IMR-90 (cell line): ENCODE results near the gene KBTBD13. TPM values are rescaled to one million over a fixed set of nuclear protein-coding genes. Genes with fewer than 3 reads are reported as not detected.

Source experiments
- ATAC-seq: fragments of 200-7000 bp; cut with Tn5 transposase; 2 replicates; pipeline ENCODE4 v1.9.1; 2020; ENCODE audit warnings: low read depth, mild to moderate bottlenecking, moderate library complexity
- BruUV-seq: library from RNA; stranded (reverse); fragments of 400-500 nt; replicated peaks from 2 replicates; lab custom pipeline; 2021; lab: Mats Ljungman, UMichigan
- CTCF ChIA-PET: fragments of 300-600 bp; formaldehyde crosslinking; extraction: SDS; loops from one replicate; lab custom pipeline; 2021; ENCODE audit warnings: antibody characterized with exemption; lab: Yijun Ruan, JAX
- POLR2A ChIA-PET: fragments of 300-600 bp; sonication (Branson Sonifier 250); formaldehyde crosslinking; loops from one replicate; lab custom pipeline; 2022; ENCODE audit warnings: antibody characterized with exemption; ENCODE audit not compliant: unreplicated experiment; lab: Charles Lee
- DNase-seq: peaks from one replicate; pipeline ENCODE4 v3.0.0; 2013
- H2AFZ ChIP-seq: replicated peaks from 2 replicates; pipeline ENCODE3; 2013; ENCODE audit warnings: low read length, mild to moderate bottlenecking; ENCODE audit not compliant: poor library complexity
- H2AK5ac ChIP-seq: 2 replicates; pipeline ENCODE4 v1.6.1; 2013; ENCODE audit warnings: low read depth, low read length, inconsistent platforms
- H2AK9ac ChIP-seq: replicated peaks from 2 replicates; pipeline ENCODE3; 2013; ENCODE audit warnings: mild to moderate bottlenecking, low read depth, low read length, moderate library complexity; ENCODE audit not compliant: poor library complexity
- H2BK120ac ChIP-seq: 2 replicates; pipeline ENCODE4 v1.6.1; 2013; ENCODE audit warnings: low read depth, low read length, inconsistent platforms
- H2BK15ac ChIP-seq: 3 replicates; pipeline ENCODE4 v1.6.1; 2013; ENCODE audit warnings: low read depth, low read length, inconsistent platforms
- H2BK20ac ChIP-seq: 2 replicates; pipeline ENCODE4 v1.6.1; 2013; ENCODE audit warnings: low read depth, mild to moderate bottlenecking, inconsistent platforms, low read length, moderate library complexity
- H2BK5ac ChIP-seq: 2 replicates; pipeline ENCODE4 v1.6.1; 2013; ENCODE audit warnings: mild to moderate bottlenecking, low read depth, low read length, inconsistent platforms; ENCODE audit not compliant: poor library complexity, severe bottlenecking
- H3K14ac ChIP-seq: replicated peaks from 2 replicates; pipeline ENCODE4 v1.6.1; 2013; ENCODE audit warnings: low read depth, low read length, inconsistent platforms
- H3K18ac ChIP-seq: 2 replicates; pipeline ENCODE4 v1.6.1; 2013; ENCODE audit warnings: low read depth, low read length, control low read depth
- H3K23ac ChIP-seq: 2 replicates; pipeline ENCODE4 v1.6.1; 2013; ENCODE audit warnings: low read depth, low read length, inconsistent platforms
- H3K27ac ChIP-seq: 2 replicates; pipeline ENCODE4 v1.5.1; 2013; ENCODE audit warnings: mild to moderate bottlenecking, control low read depth, low read length; ENCODE audit not compliant: insufficient read depth
- H3K27me3 ChIP-seq: 2 replicates; pipeline ENCODE4 v1.6.1; 2013; ENCODE audit warnings: low read length; ENCODE audit not compliant: control insufficient read depth, insufficient read depth
- H3K36me3 ChIP-seq: 2 replicates; pipeline ENCODE4 v1.6.1; 2013; ENCODE audit warnings: low read length, mixed read lengths; ENCODE audit not compliant: control insufficient read depth, insufficient read depth
- H3K4ac ChIP-seq: 2 replicates; pipeline ENCODE4 v1.6.1; 2013; ENCODE audit warnings: low read depth, low read length, inconsistent platforms
- H3K4me1 ChIP-seq: 2 replicates; pipeline ENCODE4 v1.6.1; 2013; ENCODE audit warnings: low read length, mixed read lengths; ENCODE audit not compliant: control insufficient read depth, insufficient read depth
- H3K4me2 ChIP-seq: 2 replicates; pipeline ENCODE4 v1.6.1; 2013; ENCODE audit warnings: low read depth, mild to moderate bottlenecking, control low read depth, low read length, moderate library complexity
- H3K4me3 ChIP-seq: 2 replicates; pipeline ENCODE4 v1.5.1; 2013; ENCODE audit warnings: low read depth, mild to moderate bottlenecking, control low read depth, low read length, moderate library complexity; ENCODE audit not compliant: insufficient read depth
- H3K56ac ChIP-seq: 2 replicates; pipeline ENCODE4 v1.6.1; 2013; ENCODE audit warnings: low read length, inconsistent platforms; ENCODE audit not compliant: insufficient read depth; ENCODE audit errors: extremely low read depth
- H3K79me1 ChIP-seq, 2 experiments: 2 replicates each; pipeline ENCODE4 v1.6.1; 2013; ENCODE audit warnings: low read length in 2 of 2, inconsistent platforms in 1 of 2, low read depth in 1 of 2
- H3K9ac ChIP-seq: 2 replicates; pipeline ENCODE4 v1.6.1; 2013; ENCODE audit warnings: low read depth, low read length, control low read depth
- H3K9me1 ChIP-seq: 2 replicates; pipeline ENCODE4 v1.6.1; 2013; ENCODE audit warnings: low read length, inconsistent platforms; ENCODE audit not compliant: insufficient read depth
- H3K9me3 ChIP-seq: 2 replicates; pipeline ENCODE4 v1.6.1; 2013; ENCODE audit warnings: low read length; ENCODE audit not compliant: control insufficient read depth, insufficient read depth
- H4K20me1 ChIP-seq: 2 replicates; pipeline ENCODE4 v1.6.1; 2013; ENCODE audit warnings: low read length, inconsistent platforms; ENCODE audit not compliant: insufficient read depth
- H4K5ac ChIP-seq: 2 replicates; pipeline ENCODE4 v1.6.1; 2013; ENCODE audit warnings: mild to moderate bottlenecking, low read depth, low read length, control low read depth
- H4K8ac ChIP-seq, 2 experiments: 2 replicates each; pipeline ENCODE4 v1.6.1; 2013; ENCODE audit warnings: low read depth in 2 of 2, low read length in 2 of 2, control low read depth in 1 of 2, inconsistent platforms in 1 of 2
- H4K91ac ChIP-seq: 2 replicates; pipeline ENCODE4 v1.6.1; 2013; ENCODE audit warnings: low read depth, low read length, inconsistent platforms; ENCODE audit not compliant: insufficient read depth
- CHD1 ChIP-seq: IDR thresholded peaks from 2 replicates; pipeline ENCODE4 v1.6.1; 2012; ENCODE audit warnings: low read depth, low read length, improper control_type of control experiment
- WGBS, 2 experiments: methylation state at CpG; one replicate each; pipeline versions ENCODE4 v1.1.5 to v1.1.7; 2013; ENCODE audit warnings: missing lambda C conversion rate in 2 of 2; ENCODE audit not compliant: insufficient read length in 1 of 2; ENCODE audit errors: extremely low coverage in 2 of 2; 5-methylcytosine and 5-hydroxymethylcytosine counted together
- dilution Hi-C: fragments of 300-500 bp; cut with HindIII; formaldehyde crosslinking; loops from one replicate; pipeline ENCODE4 v1.14.3; 2018; ENCODE audit warnings: low sequenced_read_pairs; ENCODE audit not compliant: unreplicated experiment
- in situ Hi-C: fragments of 300-500 bp; cut with MboI; formaldehyde crosslinking; loops from 3 replicates; pipeline ENCODE4 v1.14.3; 2019; ENCODE audit warnings: low sequenced_read_pairs, inconsistent platforms, mixed read lengths
- intact Hi-C: fragments of 100-400 bp; cut with micrococcal nuclease; formaldehyde crosslinking; loops from 2 replicates; pipeline ENCODE4 v1.10.0; 2022
- polyA plus RNA-seq, 3 experiments: library from polyadenylated mRNA; depleted of rRNA; stranded (reverse); fragments of >200 nt; gene quantifications; 2 replicates each; pipeline ENCODE4 v1.2.3, GENCODE V29; 2012; ENCODE audit warnings: low replicate concordance in 1 of 3
- total RNA-seq: library from RNA; depleted of rRNA; stranded (reverse); fragments of >200 nt; gene quantifications from 2 replicates; pipeline ENCODE4 v1.2.3, GENCODE V29; 2012

Gene KBTBD13
- total and polyA plus RNA-seq, 2 of the 4 experiments (the other 2 are of a cell fraction), result not detected

DNA sequence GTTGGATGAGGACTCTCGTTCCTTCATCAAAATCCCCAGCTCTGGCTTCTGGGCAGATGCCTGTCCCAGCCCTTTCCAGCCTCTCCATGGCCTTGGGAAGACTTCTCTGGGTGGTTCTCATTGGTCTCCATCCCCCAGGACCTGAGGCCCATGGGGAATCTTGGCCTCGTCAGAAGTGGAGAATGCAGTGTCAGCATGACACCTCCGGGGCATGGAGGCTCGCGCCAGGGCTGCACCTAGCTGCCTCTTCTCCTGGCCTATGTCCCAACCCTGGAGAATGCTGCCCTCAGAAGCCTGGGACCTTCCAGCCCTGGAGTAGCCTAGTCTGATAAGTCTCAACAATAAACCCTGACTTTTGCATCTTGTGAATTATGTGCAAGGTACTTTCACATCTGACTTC, 3.0 kb downstream of the KBTBD13 start:
- no peak overlapping the region for H3K4me2 ChIP-seq
- H2BK20ac ChIP-seq, result no peak overlapping the region
- no peak overlapping the region for H3K4me3 ChIP-seq
- H3K18ac ChIP-seq, result no peak overlapping the region
- no peak overlapping the region for H3K9ac ChIP-seq
- no peaks in the 10 kb centered on the region for H3K79me1 ChIP-seq
- no peak overlapping the region for H2BK15ac ChIP-seq
- ChIA-PET POLR2A (no interaction called here), CTCF (no interaction called here)
- BruUV-seq, result no TSS peak
- dilution Hi-C loops (no loop called here), intact Hi-C loops (no loop called here), in situ Hi-C loops (no loop called here)
- ATAC-seq (no peak), DNase-seq (no peak)
- no peak overlapping the region for H2AFZ ChIP-seq
- no peak overlapping the region for H2AK5ac ChIP-seq
- no peak overlapping the region for H3K27ac ChIP-seq
- no peaks in the 10 kb centered on the region for H3K9me3 ChIP-seq
- H3K4ac ChIP-seq, result no peak overlapping the region
- H3K23ac ChIP-seq, result no peak overlapping the region
- H3K27me3 ChIP-seq, result peaks cover 45% of the 10 kb centered on the region
- no peak overlapping the region for H2BK5ac ChIP-seq
- no peak for TF ChIP-seq CHD1
- H2BK120ac ChIP-seq, result no peak overlapping the region
- no peak overlapping the region for H4K91ac ChIP-seq
- no peak overlapping the region for H2AK9ac ChIP-seq
- no peak overlapping the region for H3K56ac ChIP-seq
- no peak overlapping the region for H3K14ac ChIP-seq
- no peak overlapping the region for H4K8ac ChIP-seq
- H4K5ac ChIP-seq, result no peak overlapping the region
- H4K20me1 ChIP-seq, result no peaks in the 10 kb centered on the region; the same call in none of the 2 replicates
- peaks cover 15% of the 10 kb centered on the region; the same call in 1 of the 2 replicates for H3K4me1 ChIP-seq
- no CpG with 5 or more reads among the region's 5 CpGs for WGBS, 2 experiments
- no peaks in the 10 kb centered on the region for H3K36me3 ChIP-seq
- H3K9me1 ChIP-seq, result no peaks in the 10 kb centered on the region
